Smooth muscle cell (in vitro differentiated cells): Measurements from ENCODE around the gene TMEM270. TPM values are rescaled to one million over a fixed set of nuclear protein-coding genes. Genes with fewer than 3 reads are reported as not detected.
"Not testable (repeated sequence)": the region's sequence is repeated elsewhere in the genome, so short reads cannot be mapped to it uniquely, and the experiment has no call there.

ENCODE experiments used
- DNase-seq: peaks from one replicate; lab custom pipeline; 2025; ENCODE audit not compliant: unreplicated experiment; lab: John Stamatoyannopoulos, UW
- H2AFZ ChIP-seq: fragments of 200-600 bp; sonication (generic); 2 replicates; pipeline ENCODE4 v1.6.0; 2016; ENCODE audit warnings: antibody characterized with exemption, low read depth, mild to moderate bottlenecking
- H3F3A ChIP-seq: fragments of 200-600 bp; sonication (generic); 2 replicates; pipeline ENCODE4 v1.6.0; 2017; ENCODE audit warnings: antibody characterized with exemption, low read depth
- H3K27ac ChIP-seq: fragments of 200-600 bp; sonication (generic); 2 replicates; pipeline ENCODE4 v1.5.1; 2016; ENCODE audit warnings: low read depth, mild to moderate bottlenecking
- H3K27me3 ChIP-seq: fragments of 200-600 bp; sonication (generic); 2 replicates; pipeline ENCODE4 v1.6.1; 2016; ENCODE audit warnings: low read depth, mild to moderate bottlenecking
- H3K36me3 ChIP-seq: fragments of 200-600 bp; sonication (generic); 2 replicates; pipeline ENCODE4 v1.5.1; 2016; ENCODE audit warnings: low read depth
- H3K4me1 ChIP-seq: fragments of 200-600 bp; sonication (generic); 2 replicates; pipeline ENCODE4 v1.5.1; 2016; ENCODE audit warnings: low read depth
- H3K4me2 ChIP-seq: fragments of 200-600 bp; sonication (generic); 2 replicates; pipeline ENCODE4 v1.6.0; 2016; ENCODE audit warnings: mild to moderate bottlenecking
- H3K4me3 ChIP-seq: fragments of 200-600 bp; sonication (generic); 2 replicates; pipeline ENCODE4 v1.5.1; 2016; ENCODE audit warnings: mild to moderate bottlenecking
- H3K79me2 ChIP-seq: fragments of 200-600 bp; sonication (generic); 2 replicates; pipeline ENCODE4 v1.6.0; 2016; ENCODE audit warnings: low read depth, mild to moderate bottlenecking
- H3K9ac ChIP-seq: fragments of 200-600 bp; sonication (generic); 2 replicates; pipeline ENCODE4 v1.6.0; 2016; ENCODE audit warnings: low read depth
- H3K9me3 ChIP-seq: fragments of 200-600 bp; sonication (generic); replicated peaks from 2 replicates; pipeline ENCODE4 v1.5.1; 2016; ENCODE audit warnings: low read depth
- H4K20me1 ChIP-seq: fragments of 200-600 bp; sonication (generic); 2 replicates; pipeline ENCODE4 v1.6.0; 2016; ENCODE audit warnings: low read depth
- CTCF ChIP-seq: fragments of 200-600 bp; sonication (generic); IDR thresholded peaks from 2 replicates; pipeline ENCODE4 v1.5.1; 2017; ENCODE audit warnings: borderline replicate concordance, mild to moderate bottlenecking, antibody characterized with exemption; ENCODE audit not compliant: insufficient read depth, poor library complexity, severe bottlenecking
- WGBS: methylation state at CpG from one replicate; pipeline ENCODE4 v1.1.7; 2016; ENCODE audit warnings: low lambda C conversion rate; 5-methylcytosine and 5-hydroxymethylcytosine counted together
- polyA plus RNA-seq: library from polyadenylated mRNA; unstranded; fragments of >200 nt; fragmentation: Nextera tagmentation; extraction: Ambion mirVana; gene quantifications from 2 replicates; pipeline ENCODE4 v1.2.1, GENCODE V29; 2016
- total RNA-seq: library from RNA; depleted of rRNA; stranded (reverse); fragments of >200 nt; gene quantifications from 2 replicates; pipeline ENCODE4 v1.2.3, GENCODE V29; 2014

The TMEM270 gene
- total and polyA plus RNA-seq, 2 experiments from 2014 or later, result not detected

GRCh38 chr7:73842067-73842976 lies 18.6 kb upstream of the TMEM270 start, which contains the start of gene METTL27:
METTL27 (minus strand) TSS chr7:73842516; CDS start chr7:73842140, 376 bp downstream.
- Histone ChIP-seq H3K4me3 (peak within 1 kb of the TSS; percentile 58), H3K9ac (peak within 1 kb of the TSS; percentile 72), H3F3A (peaks cover 16% of the 10 kb centered on the region), H3K36me3 (no peaks in the 10 kb centered on the region), H3K9me3 (no peaks in the 10 kb centered on the region), H3K79me2 (no peaks in the 10 kb centered on the region), H3K27me3 (no peaks in the 10 kb centered on the region), H3K27ac (no peak within 1 kb of the TSS), H3K4me1 (peaks cover 4% of the 10 kb centered on the region), H2AFZ (peak within 1 kb of the TSS; percentile 94), H3K4me2 (peak within 1 kb of the TSS; percentile 99), H4K20me1 (no peaks in the 10 kb centered on the region)
- no peak for TF ChIP-seq CTCF
- peak; percentile 74 for DNase-seq
- 2% methylated on average over 27 of the region's 45 CpGs for WGBS

- WGBS, result 54% methylated on average over 9 of the region's 9 CpGs
- no peak overlapping the region for H3K4me3 ChIP-seq
- no peaks in the 10 kb centered on the region for H3K79me2 ChIP-seq
- H2AFZ ChIP-seq, result no peak overlapping the region
- H3K9me3 ChIP-seq, result no peaks in the 10 kb centered on the region
- H3K27ac ChIP-seq, result peak overlapping the region; percentile 81
- no peak for TF ChIP-seq CTCF
- H3K4me2 ChIP-seq, result no peak overlapping the region
- H3K36me3 ChIP-seq, result no peaks in the 10 kb centered on the region
- H3K4me1 ChIP-seq, result peaks cover 4% of the 10 kb centered on the region
- peaks cover 16% of the 10 kb centered on the region for H3F3A ChIP-seq
- peak overlapping the region; percentile 4 for H3K9ac ChIP-seq
- no peaks in the 10 kb centered on the region for H4K20me1 ChIP-seq
- DNase-seq, result no peak
- H3K27me3 ChIP-seq, result no peaks in the 10 kb centered on the region
Measured at GRCh38 chr7:73844131-73844547, 16.8 kb upstream of the TMEM270 start.

- Histone ChIP-seq H3F3A (peaks cover 16% of the 10 kb centered on the region), H4K20me1 (no peaks in the 10 kb centered on the region), H3K4me2 (peak overlapping the region; percentile 48), H3K4me3 (no peak overlapping the region), H3K9ac (no peak overlapping the region), H2AFZ (no peak overlapping the region), H3K27me3 (no peaks in the 10 kb centered on the region), H3K27ac (peak overlapping the region; percentile 81), H3K36me3 (no peaks in the 10 kb centered on the region), H3K4me1 (peaks cover 4% of the 10 kb centered on the region), H3K79me2 (no peaks in the 10 kb centered on the region), H3K9me3 (no peaks in the 10 kb centered on the region)
- DNase-seq, result no peak
- WGBS, result 70% methylated on average over 13 of the region's 13 CpGs
- no peak for TF ChIP-seq CTCF
Measured at GRCh38 chr7:73844848-73845460, 16.0 kb upstream of the TMEM270 start.

- not testable (repeated sequence) for H4K20me1 ChIP-seq, H3K36me3 ChIP-seq, H2AFZ ChIP-seq, H3K27me3 ChIP-seq, H3K9me3 ChIP-seq, H3K9ac ChIP-seq, H3K79me2 ChIP-seq, H3K4me1 ChIP-seq, DNase-seq, H3K4me3 ChIP-seq
- peaks cover 16% of the 10 kb centered on the region for H3F3A ChIP-seq
- peak overlapping the region; percentile 81 for H3K27ac ChIP-seq
- 19% methylated on average over 12 of the region's 12 CpGs for WGBS
- H3K4me2 ChIP-seq, result peak overlapping the region; percentile 48
Measured at GRCh38 chr7:73845701-73846195, 15.2 kb upstream of the TMEM270 start.
